A549 (cell line): ENCODE results near the gene SAPCD1. TPM values are rescaled to one million over a fixed set of nuclear protein-coding genes. Genes with fewer than 3 reads are reported as not detected.
A peak's percentile ranks its signal among the peaks of the same experiment; 100 is the strongest.

Source experiments
- ATAC-seq, 2 experiments: fragments of 200-7000 bp in 1 of 2; fragments of >200 bp in 1 of 2; cut with Nextera tagmentation in 1 of 2; cut with Tn5 transposase in 1 of 2; 3 replicates each; pipeline versions ENCODE4 v1.8.0 to v1.9.1; 2018 to 2020; ENCODE audit warnings: mild to moderate bottlenecking in 1 of 2, moderate library complexity in 1 of 2
- CTCF ChIA-PET: fragments of 300-600 bp; sonication (Branson Sonifier 250); formaldehyde crosslinking; extraction: SDS; loops from one replicate; lab custom pipeline; 2021; ENCODE audit warnings: antibody characterized with exemption, inconsistent platforms; lab: Yijun Ruan, JAX
- POLR2A ChIA-PET: fragments of 350-600 bp; formaldehyde crosslinking; extraction: SDS; loops from one replicate; lab custom pipeline; 2021; ENCODE audit warnings: antibody characterized with exemption, inconsistent platforms; lab: Yijun Ruan, JAX
- DNase-seq, 2 experiments: peaks; one replicate each; pipeline versions ENCODE4 v3.0.0 to v3.0.0-alpha.2; 2011 to 2016; ENCODE audit warnings: low read depth in 1 of 2, low spot score in 1 of 2
- FAIRE-seq: peaks from 2 replicates; lab custom pipeline; 2011; peaks lifted over from hg19 to GRCh38; lab: Jason Lieb, UNC
- H3K27ac ChIP-seq, 2 experiments: fragments of >200 bp; sonication (Bioruptor Twin); formaldehyde crosslinking; 3 replicates each; pipeline ENCODE4 v1.5.1; 2016 to 2017
- H3K4me1 ChIP-seq: fragments of >200 bp; sonication (Bioruptor Twin); formaldehyde crosslinking; 3 replicates; pipeline ENCODE4 v1.6.1; 2016
- H3K4me2 ChIP-seq: fragments of >200 bp; sonication (Bioruptor Twin); formaldehyde crosslinking; 3 replicates; pipeline ENCODE4 v1.6.1; 2016
- H3K4me3 ChIP-seq: fragments of >200 bp; sonication (Bioruptor Twin); formaldehyde crosslinking; 3 replicates; pipeline ENCODE4 v1.5.1; 2016
- H3K9me3 ChIP-seq: fragments of >200 bp; sonication (Bioruptor Twin); formaldehyde crosslinking; 3 replicates; pipeline ENCODE4 v1.6.1; 2016
- ATOH8 ChIP-seq: fragments of 250-450 bp; sonication (Bioruptor Pico); IDR thresholded peaks from 2 replicates; pipeline ENCODE4 v1.5.0; 2020; ENCODE audit warnings: low read depth, mild to moderate bottlenecking, moderate library complexity
- BCL3 ChIP-seq: fragments of >200 bp; sonication (Bioruptor Twin); formaldehyde crosslinking; IDR thresholded peaks from 3 replicates; pipeline ENCODE4 v1.6.1; 2016
- BHLHE40 ChIP-seq: IDR thresholded peaks from 2 replicates; pipeline ENCODE4 v1.6.1; 2012; ENCODE audit warnings: low read depth, low read length, inconsistent platforms
- CEBPB ChIP-seq, 2 experiments: fragments of >200 bp in 1 of 2; sonication (Bioruptor Twin) in 1 of 2; formaldehyde crosslinking in 1 of 2; IDR thresholded peaks; 2 replicates each; pipeline ENCODE4 v1.6.1; 2012 to 2016
- CHD2 ChIP-seq: fragments of 150-350 bp; IDR thresholded peaks from 2 replicates; pipeline ENCODE4 v1.6.1; 2014; ENCODE audit warnings: low read length; ENCODE audit not compliant: partially characterized antibody
- E2F6 ChIP-seq: IDR thresholded peaks from 2 replicates; pipeline ENCODE4 v1.6.1; 2012; ENCODE audit warnings: low read depth, borderline replicate concordance
- EHF ChIP-seq: fragments of 250-450 bp; sonication (Bioruptor Pico); IDR thresholded peaks from 2 replicates; pipeline ENCODE4 v1.5.0; 2020; ENCODE audit warnings: mild to moderate bottlenecking
- EHMT2 ChIP-seq: fragments of 200-600 bp; sonication (generic); IDR thresholded peaks from 2 replicates; pipeline ENCODE4 v1.6.1; 2016; ENCODE audit warnings: antibody characterized with exemption, low read depth, mild to moderate bottlenecking, moderate library complexity
- EP300 ChIP-seq, 2 experiments: fragments of >200 bp; sonication (Bioruptor Twin); formaldehyde crosslinking; IDR thresholded peaks; 2 replicates in 1 of 2; 3 replicates in 1 of 2; pipeline ENCODE4 v1.6.1; 2016 to 2017
- FOSL2 ChIP-seq, 2 experiments: fragments of 450-650 bp in 1 of 2; fragments of >200 bp in 1 of 2; sonication (Bioruptor Twin) in 1 of 2; formaldehyde crosslinking; IDR thresholded peaks; 2 replicates each; pipeline versions ENCODE4 v1.5.0 to v1.6.1; 2016 to 2020; ENCODE audit warnings: mild to moderate bottlenecking in 1 of 2, moderate library complexity in 1 of 2
- FOXS1 ChIP-seq: fragments of 250-450 bp; sonication (Bioruptor Pico); IDR thresholded peaks from 2 replicates; pipeline ENCODE4 v1.5.0; 2020; ENCODE audit warnings: mild to moderate bottlenecking, moderate library complexity
- HDAC2 ChIP-seq: fragments of 200-600 bp; sonication (generic); IDR thresholded peaks from 2 replicates; pipeline ENCODE4 v1.6.1; 2016
- HEYL ChIP-seq: fragments of 250-450 bp; sonication (Bioruptor Pico); IDR thresholded peaks from 2 replicates; pipeline ENCODE4 v1.8.0; 2021; ENCODE audit warnings: mild to moderate bottlenecking, moderate library complexity
- HOXA7 ChIP-seq: fragments of 250-450 bp; sonication (Bioruptor Pico); IDR thresholded peaks from 2 replicates; pipeline ENCODE4 v1.5.0; 2020; ENCODE audit warnings: mild to moderate bottlenecking, moderate library complexity
- HOXB13 ChIP-seq: fragments of 250-450 bp; sonication (Bioruptor Pico); IDR thresholded peaks from 2 replicates; pipeline ENCODE4 v1.5.0; 2020; ENCODE audit warnings: low read depth, mild to moderate bottlenecking, moderate library complexity
- HOXB5 ChIP-seq: fragments of 250-450 bp; sonication (Bioruptor Pico); IDR thresholded peaks from 2 replicates; pipeline ENCODE4 v1.5.0; 2020; ENCODE audit warnings: mild to moderate bottlenecking, moderate library complexity
- JUN ChIP-seq, 2 experiments: fragments of >200 bp; sonication (Bioruptor Twin); formaldehyde crosslinking; IDR thresholded peaks; 2 replicates in 1 of 2; 3 replicates in 1 of 2; pipeline ENCODE4 v1.6.1; 2016 to 2017
- MAFK ChIP-seq: fragments of 450-650 bp; IDR thresholded peaks from 2 replicates; pipeline ENCODE4 v1.6.1; 2014; ENCODE audit not compliant: partially characterized antibody
- MAX ChIP-seq: IDR thresholded peaks from 2 replicates; pipeline ENCODE4 v1.6.1; 2012
- MAZ ChIP-seq: fragments of 150-350 bp; IDR thresholded peaks from 2 replicates; pipeline ENCODE4 v1.6.1; 2014; ENCODE audit warnings: antibody characterized with exemption, low read depth, low read length, borderline replicate concordance
- NR3C1 ChIP-seq: fragments of >200 bp; sonication (Bioruptor Twin); formaldehyde crosslinking; IDR thresholded peaks from 3 replicates; pipeline ENCODE4 v1.6.1; 2017
- PHF8 ChIP-seq: fragments of 200-600 bp; sonication (generic); IDR thresholded peaks from 2 replicates; pipeline ENCODE4 v1.6.1; 2016; ENCODE audit warnings: low read depth, mild to moderate bottlenecking, antibody characterized with exemption, moderate library complexity, borderline replicate concordance
- POLR2A ChIP-seq: IDR thresholded peaks from 2 replicates; pipeline ENCODE4 v1.6.1; 2012; ENCODE audit warnings: mild to moderate bottlenecking, low read length
- RARB ChIP-seq: fragments of 250-450 bp; sonication (Bioruptor Pico); IDR thresholded peaks from 2 replicates; pipeline ENCODE4 v1.8.0; 2021; ENCODE audit warnings: mild to moderate bottlenecking, moderate library complexity
- RCOR1 ChIP-seq: fragments of 150-350 bp; IDR thresholded peaks from 2 replicates; pipeline ENCODE4 v1.6.1; 2014; ENCODE audit warnings: antibody characterized with exemption, low read length, low read depth
- RNF2 ChIP-seq: fragments of 200-600 bp; sonication (generic); IDR thresholded peaks from 2 replicates; pipeline ENCODE4 v1.6.1; 2016; ENCODE audit warnings: low read depth, mild to moderate bottlenecking, antibody characterized with exemption, moderate library complexity, borderline replicate concordance
- SREBF2 ChIP-seq: fragments of 450-650 bp; IDR thresholded peaks from 2 replicates; pipeline ENCODE4 v1.6.1; 2014; ENCODE audit warnings: mild to moderate bottlenecking, moderate library complexity
- ZC3H11A ChIP-seq: fragments of 450-650 bp; IDR thresholded peaks from 2 replicates; pipeline ENCODE4 v1.6.1; 2014; ENCODE audit warnings: antibody characterized with exemption, mild to moderate bottlenecking
- WGBS: methylation state at CpG from one replicate; pipeline ENCODE4 v1.1.6; 2017; ENCODE audit errors: missing lambda C conversion rate; 5-methylcytosine and 5-hydroxymethylcytosine counted together
- polyA plus RNA-seq, 4 experiments: library from polyadenylated mRNA; depleted of rRNA in 3 of 4; stranded (reverse); fragments of >200 nt; fragmentation: RNase III in 1 of 4; extraction: RNeasy Plus Mini Kit Qiagen cat#74134 plus additional on column Dnase treatment in 1 of 4; gene quantifications; 2 replicates in 3 of 4; 3 replicates in 1 of 4; pipeline ENCODE4 v1.2.3, GENCODE V29; 2011 to 2017

SAPCD1 gene
- polyA plus RNA-seq, 2 of the 4 experiments (the other 2 are of a cell fraction), result 5.8 to 6.9 TPM

GRCh38 chr6:31734247-31734820, 28.1 kb upstream of the SAPCD1 start:
- Histone ChIP-seq H3K9me3 (no peaks in the 10 kb centered on the region), H3K27ac (peak overlapping the region; percentile 94 to 99), H3K4me1 (peaks cover 45% of the 10 kb centered on the region), H3K4me3 (peak overlapping the region; percentile 70), H3K4me2 (peak overlapping the region; percentile 99)
- TF ChIP-seq CHD2 (no peak), MAFK (peak; percentile 2)
- ChIA-PET POLR2A (interaction anchor here (0.6 to 1.0 kb wide), 4 partner anchors 9 to 93 kb away, joined by 3 to 5 read pairs (median 4); partner anchors contain the start of genes HSPA1A, HSPA1B and HSPA1L), CTCF (interaction anchor here (0.6 kb wide), 1 partner anchor 62 kb away, joined by 3 read pairs; the partner anchor contains the start of gene VARS1)
- 6% methylated on average over 2 of the region's 2 CpGs for WGBS
- no peak for FAIRE-seq
- DNase-seq, result no peak
- no peak for ATAC-seq

- POLR2A ChIA-PET, result interaction anchor here (0.8 to 1.0 kb wide), 4 partner anchors 32 to 92 kb away, joined by 3 to 5 read pairs (median 4); partner anchors contain the start of genes ABHD16A, HSPA1A, HSPA1B and HSPA1L
- WGBS, result 2% methylated on average over 17 of the region's 18 CpGs
Observed at GRCh38 chr6:31734821-31735406, 27.5 kb upstream of the SAPCD1 start.

GRCh38 chr6:31736021-31736767, 26.3 kb upstream of the SAPCD1 start, which contains the start of gene CLIC1:
Gene CLIC1, minus strand, starts transcription at chr6:31736530. Its CDS starts 230 bp downstream, at chr6:31736300.
- POLR2A ChIA-PET, result interaction anchor here (0.9 to 1.3 kb wide), 3 partner anchors 17 to 79 kb away, joined by 3 to 5 read pairs (median 3); partner anchors contain the start of genes HSPA1A, HSPA1L and VWA7
- CTCF ChIA-PET, result interaction anchor here (0.7 to 3.2 kb wide), 5 partner anchors 11 to 94 kb away, joined by 3 to 10 read pairs (median 6); partner anchors contain the start of gene VARS1
- Histone ChIP-seq H3K4me2 (peak within 1 kb of the TSS; percentile 99), H3K4me1 (peaks cover 44% of the 10 kb centered on the region), H3K9me3 (no peaks in the 10 kb centered on the region), H3K4me3 (peak within 1 kb of the TSS; percentile 70), H3K27ac (peak within 1 kb of the TSS; percentile 94 to 99)
- ATAC-seq (peak; percentile 49 to 68; a peak in 5 of 6 replicates), DNase-seq (peak; percentile 78 to 84), FAIRE-seq (no peak)
- WGBS, result 1% methylated on average over 18 of the region's 24 CpGs
- TF ChIP-seq RNF2 (no peak), E2F6 (no peak; the same call in 1 of the 2 replicates), SREBF2 (no peak), MAZ (no peak), NR3C1 (no peak), CEBPB (IDR thresholded peaks at IDR 0.05) (no peak), RARB (CRISPR knock-in tag) (no peak), ATOH8 (CRISPR knock-in tag) (no peak), HEYL (CRISPR knock-in tag) (no peak), EHF (CRISPR knock-in tag) (no peak), EP300 (IDR thresholded peaks at IDR 0.05) (no peak), HDAC2 (no peak), JUN (IDR thresholded peaks at IDR 0.05) (peak in 1 of 2 experiments; percentile 61; a peak in 1 of 5 replicates), HOXA7 (CRISPR knock-in tag) (no peak), BCL3 (peak; percentile 18; the same call in 1 of the 3 replicates), POLR2A (peak; percentile 75), FOXS1 (CRISPR knock-in tag) (no peak), CHD2 (no peak), MAFK (no peak), ZC3H11A (no peak), HOXB13 (CRISPR knock-in tag) (no peak), PHF8 (peak; percentile 56; the same call in 1 of the 2 replicates), RCOR1 (no peak), MAX (peak; percentile 45), BHLHE40 (no peak), HOXB5 (CRISPR knock-in tag) (no peak)

More at GRCh38 chr6:31734821-31735406, 27.5 kb upstream of the SAPCD1 start:
- Histone ChIP-seq H3K4me2 (peak overlapping the region; percentile 99), H3K27ac (peak overlapping the region; percentile 94 to 99), H3K9me3 (no peaks in the 10 kb centered on the region), H3K4me1 (peaks cover 45% of the 10 kb centered on the region), H3K4me3 (peak overlapping the region; percentile 70)
- 0 out of 2 replicates have a peak, but pooled peaks have one; percentile 34 for TF ChIP-seq FOSL2 (IDR thresholded peaks at IDR 0.05)
- TF ChIP-seq FOSL2 (CRISPR knock-in tag; IDR thresholded peaks at IDR 0.05), result peak; percentile 78; the same call in 1 of the 2 replicates
- TF ChIP-seq EHMT2, result no peak
- TF ChIP-seq MAX, result 0 out of 2 replicates have a peak, but pooled peaks have one; percentile 23
- TF ChIP-seq JUN (IDR thresholded peaks at IDR 0.05), result peak in 1 of 2 experiments; percentile 46; a peak in 1 of 5 replicates
- CTCF ChIA-PET, result interaction anchor here (0.6 kb wide), 1 partner anchor 61 kb away, joined by 3 read pairs; the partner anchor contains the start of gene VARS1
- FAIRE-seq (no peak), ATAC-seq (peak in 1 of 2 experiments; percentile 10; a peak in 2 of 6 replicates), DNase-seq (peak; percentile 53 to 59)
